Amygdala (tissue), 56 donors: ENCODE results near the gene WDR43.

Experiments
- DNase-seq, 56 donors: peaks; one replicate each; lab custom pipeline; 2025; lab: John Stamatoyannopoulos, UW

The WDR43 gene

GRCh38 chr2:28908172-28908571, 13.7 kb downstream of the WDR43 start:
- no peak for DNase-seq

DNA sequence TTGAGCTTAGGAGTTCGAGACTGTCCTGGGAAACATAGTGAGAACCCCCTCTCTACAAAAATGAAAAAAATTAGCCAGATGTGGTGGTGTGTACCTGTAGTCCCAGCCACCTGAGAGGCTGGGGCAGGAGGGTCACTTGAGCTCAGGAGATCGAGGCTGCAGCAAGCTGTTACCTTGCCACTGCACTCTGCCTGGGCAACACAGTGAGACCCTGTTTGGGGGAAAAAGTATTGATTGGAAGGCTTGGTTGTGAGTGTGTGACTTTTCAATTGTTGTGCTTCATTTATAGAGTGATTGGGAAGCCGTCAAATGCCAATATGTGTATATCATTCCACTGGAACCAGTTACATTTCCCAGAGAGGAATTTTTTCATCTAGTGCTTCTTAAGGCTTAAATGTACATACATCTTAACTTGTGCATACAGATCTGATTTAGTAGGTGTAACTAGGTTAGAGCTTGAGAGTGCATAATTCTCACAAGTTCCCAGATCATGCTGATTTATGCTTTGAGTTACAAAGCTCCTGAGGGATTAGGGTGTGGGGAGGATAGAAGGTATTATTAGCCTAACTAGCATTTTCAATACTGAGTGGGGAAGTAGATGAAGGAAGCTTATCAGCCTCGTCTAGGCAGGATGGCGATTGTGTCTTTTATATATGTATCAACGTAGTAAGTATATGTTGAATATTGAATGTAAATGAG, 15.3 kb downstream of the WDR43 start:
- DNase-seq, result no peak

DNA sequence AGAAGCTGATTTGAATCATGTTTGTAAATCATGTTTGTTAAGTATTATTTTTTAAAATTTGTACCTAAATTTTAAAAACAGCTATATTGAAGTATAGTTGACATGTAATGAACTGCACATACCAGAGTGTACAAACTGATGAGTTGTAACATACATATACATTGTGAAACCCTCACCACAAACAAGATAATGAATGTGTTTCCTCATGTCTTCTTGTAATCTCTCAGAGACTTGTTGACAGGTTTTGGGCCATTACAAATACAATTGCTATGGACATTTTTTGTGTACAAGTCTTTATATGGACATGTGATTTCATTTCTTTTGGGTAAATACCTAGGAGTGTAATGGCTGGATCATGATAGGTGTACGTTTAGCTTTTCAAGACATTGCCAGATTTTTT, 21.5 kb downstream of the WDR43 start:
- DNase-seq, result no peak

GRCh38 chr2:28926847-28927246, 32.4 kb downstream of the WDR43 start:
- DNase-seq, result no peak

- DNase-seq, result no peak
Measured at GRCh38 chr2:28927469-28927868, 33.0 kb downstream of the WDR43 start.

DNA sequence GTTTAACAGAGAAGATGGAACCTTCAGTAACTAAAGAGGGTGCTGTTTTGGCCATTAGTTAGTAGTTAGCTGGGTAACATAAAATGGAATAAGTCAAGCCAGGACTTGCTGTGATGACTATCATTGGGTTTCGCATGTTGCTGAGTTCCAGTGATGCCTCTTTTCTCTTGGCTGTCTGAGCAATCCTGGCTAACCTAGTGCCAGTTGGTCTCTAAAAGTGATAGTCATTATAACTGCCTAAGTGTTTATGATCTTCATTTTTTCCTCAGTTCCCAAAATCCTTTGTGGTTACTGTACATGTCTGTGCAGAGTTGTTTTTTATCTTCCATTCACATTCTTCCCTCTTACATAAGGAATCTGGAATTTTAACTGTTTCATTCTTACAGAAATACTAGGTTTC, 33.4 kb downstream of the WDR43 start:
- no peak for DNase-seq

DNA sequence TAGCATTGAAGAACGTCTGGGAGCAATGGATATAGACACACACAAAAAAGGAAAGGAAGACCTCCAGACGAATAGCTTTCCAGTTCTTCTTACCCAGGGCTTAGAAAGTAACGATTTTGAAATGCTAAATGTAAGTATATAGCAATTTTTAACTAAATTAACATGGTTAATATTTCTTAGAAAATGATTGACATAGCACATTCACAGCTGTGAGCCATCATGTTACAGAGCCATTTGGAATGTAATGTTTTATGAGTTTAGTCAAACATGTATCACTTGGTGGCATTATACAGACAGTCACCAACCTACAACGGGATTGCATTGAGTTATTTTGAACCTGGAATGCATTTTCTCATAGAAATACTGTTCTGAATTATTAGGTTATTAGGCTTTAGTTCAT, 35.1 kb downstream of the WDR43 start:
- no peak for DNase-seq

DNA sequence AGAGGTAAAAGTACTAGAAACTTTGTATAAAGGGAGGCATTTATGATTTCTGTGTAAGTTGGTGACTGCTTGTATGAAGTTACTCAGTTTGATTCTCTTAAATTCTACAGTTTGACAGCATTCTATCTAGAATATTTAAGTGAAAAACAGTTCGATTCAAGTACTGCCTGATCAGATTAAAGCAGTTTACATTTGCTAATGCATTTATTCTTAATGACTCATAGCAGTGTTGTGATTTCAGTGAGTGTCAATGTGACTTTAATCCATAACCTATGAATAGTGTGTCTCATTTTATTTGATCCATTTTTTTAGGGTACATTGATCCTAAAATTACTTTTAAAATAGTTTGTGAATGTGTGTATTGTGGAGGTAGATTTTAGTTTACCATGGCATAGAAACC, 35.7 kb downstream of the WDR43 start:
- no peak for DNase-seq

DNA sequence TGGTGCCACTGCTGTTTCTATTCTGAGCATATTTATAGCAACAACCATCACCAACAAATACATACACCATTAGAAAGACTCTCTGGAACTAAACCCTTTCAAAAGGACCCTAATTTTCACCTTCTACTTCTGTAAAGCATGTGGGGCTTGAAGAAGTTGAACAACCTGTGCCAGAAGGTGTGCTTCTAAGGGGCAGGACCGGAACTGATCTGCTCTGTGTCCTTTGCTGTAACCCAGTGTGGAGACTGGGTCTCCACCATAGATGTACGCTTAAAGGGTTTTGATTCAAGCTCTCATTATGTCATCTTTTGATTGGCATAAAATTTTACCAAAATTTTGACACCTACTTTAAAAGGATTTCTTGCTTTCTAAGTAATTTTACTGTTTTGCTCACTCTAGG, 40.3 kb downstream of the WDR43 start:
- DNase-seq, result no peak

DNA sequence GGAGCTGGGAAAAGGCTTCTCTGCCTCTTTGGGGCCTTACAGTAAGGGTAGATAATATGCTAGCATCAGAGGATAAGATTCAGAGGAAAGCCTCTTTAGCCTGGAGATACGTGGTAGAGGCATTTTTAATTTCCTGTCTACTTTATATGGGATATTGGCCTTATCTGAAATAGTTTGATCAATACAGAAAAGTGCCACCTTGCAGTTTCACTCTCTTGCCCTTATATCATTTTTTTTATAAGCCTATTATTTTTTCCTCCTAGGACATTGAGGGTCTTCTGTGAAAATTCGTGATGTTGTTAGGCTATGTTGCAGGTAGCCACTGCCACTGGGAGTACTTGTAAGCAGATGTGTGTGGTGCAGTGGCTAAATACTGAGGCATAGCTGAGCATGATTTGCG, 46.5 kb downstream of the WDR43 start:
- no peak for DNase-seq

DNA sequence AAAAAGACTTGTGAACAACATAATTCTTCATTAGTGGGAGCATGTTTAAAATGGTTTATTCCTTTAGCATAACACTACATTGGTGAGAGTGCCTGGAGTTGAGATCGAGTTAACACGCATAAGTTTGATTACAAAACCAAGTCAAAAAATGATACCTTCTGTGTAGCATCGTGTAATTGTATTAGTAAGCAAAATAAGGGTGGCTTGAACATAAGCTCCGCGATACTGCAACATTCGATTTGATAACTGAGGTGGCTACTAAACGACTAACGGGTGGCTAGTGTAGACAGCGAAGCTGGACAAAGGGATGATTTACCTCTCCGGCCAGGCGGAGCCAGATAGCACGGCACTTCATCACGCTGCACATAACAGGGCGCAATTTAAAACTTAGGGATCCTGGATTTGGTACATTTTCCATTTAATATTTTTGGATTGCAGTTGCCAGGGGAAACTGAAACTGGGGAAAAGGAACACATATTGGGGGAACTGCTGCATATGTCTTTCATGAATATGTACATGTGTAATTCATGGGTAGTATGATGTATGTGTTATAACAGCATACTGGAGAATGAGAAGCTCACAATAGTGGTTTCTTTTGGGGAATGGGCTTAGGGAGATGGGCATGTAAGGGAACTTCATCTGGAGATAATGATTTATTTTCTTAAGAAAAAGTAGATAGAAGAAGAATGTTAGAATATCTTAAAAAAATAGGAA, 50.2 kb downstream of the WDR43 start:
- DNase-seq, result no peak

DNA sequence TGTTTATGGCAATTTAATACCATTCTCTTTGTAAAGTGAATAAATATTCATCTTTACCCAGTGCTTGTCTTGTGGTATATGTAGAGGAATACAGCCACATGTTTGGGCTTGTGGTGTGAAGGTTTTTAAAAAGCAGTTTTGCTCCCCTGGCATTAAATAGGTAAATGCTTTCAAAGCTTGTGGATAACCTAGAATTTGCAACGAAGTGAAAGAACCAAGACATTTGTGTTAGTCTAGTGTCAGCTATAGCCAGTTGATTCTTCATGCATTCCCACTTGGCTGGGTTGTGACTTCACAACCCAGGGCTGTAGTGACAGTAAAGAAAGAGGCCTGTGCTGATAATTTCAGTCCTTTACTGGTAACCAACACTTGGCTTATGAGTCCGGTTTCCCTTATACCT, 53.7 kb downstream of the WDR43 start:
- no peak for DNase-seq

DNA sequence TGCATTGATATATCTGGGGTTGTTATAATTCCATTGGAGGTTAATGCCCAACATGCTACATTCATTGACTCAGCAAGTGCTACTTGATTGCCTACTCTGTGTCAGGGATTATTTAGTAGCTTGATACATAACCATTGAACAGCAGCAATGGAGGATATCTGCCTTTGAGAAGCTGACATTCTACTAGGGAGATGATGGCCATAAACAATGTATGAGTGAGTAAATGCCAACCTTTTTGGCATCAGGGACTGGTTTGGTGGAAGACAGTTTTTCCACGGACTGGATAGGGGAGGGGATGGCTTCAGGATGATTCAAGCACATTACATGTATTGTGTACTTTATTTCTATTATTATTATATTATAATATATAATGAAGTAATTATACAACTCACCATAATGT, 54.7 kb downstream of the WDR43 start:
- DNase-seq, result no peak

- no peak for DNase-seq
Measured at GRCh38 chr2:28949617-28950305, 55.3 kb downstream of the WDR43 start.

GRCh38 chr2:28950941-28951630, 56.6 kb downstream of the WDR43 start:
- DNase-seq, result no peak

DNA sequence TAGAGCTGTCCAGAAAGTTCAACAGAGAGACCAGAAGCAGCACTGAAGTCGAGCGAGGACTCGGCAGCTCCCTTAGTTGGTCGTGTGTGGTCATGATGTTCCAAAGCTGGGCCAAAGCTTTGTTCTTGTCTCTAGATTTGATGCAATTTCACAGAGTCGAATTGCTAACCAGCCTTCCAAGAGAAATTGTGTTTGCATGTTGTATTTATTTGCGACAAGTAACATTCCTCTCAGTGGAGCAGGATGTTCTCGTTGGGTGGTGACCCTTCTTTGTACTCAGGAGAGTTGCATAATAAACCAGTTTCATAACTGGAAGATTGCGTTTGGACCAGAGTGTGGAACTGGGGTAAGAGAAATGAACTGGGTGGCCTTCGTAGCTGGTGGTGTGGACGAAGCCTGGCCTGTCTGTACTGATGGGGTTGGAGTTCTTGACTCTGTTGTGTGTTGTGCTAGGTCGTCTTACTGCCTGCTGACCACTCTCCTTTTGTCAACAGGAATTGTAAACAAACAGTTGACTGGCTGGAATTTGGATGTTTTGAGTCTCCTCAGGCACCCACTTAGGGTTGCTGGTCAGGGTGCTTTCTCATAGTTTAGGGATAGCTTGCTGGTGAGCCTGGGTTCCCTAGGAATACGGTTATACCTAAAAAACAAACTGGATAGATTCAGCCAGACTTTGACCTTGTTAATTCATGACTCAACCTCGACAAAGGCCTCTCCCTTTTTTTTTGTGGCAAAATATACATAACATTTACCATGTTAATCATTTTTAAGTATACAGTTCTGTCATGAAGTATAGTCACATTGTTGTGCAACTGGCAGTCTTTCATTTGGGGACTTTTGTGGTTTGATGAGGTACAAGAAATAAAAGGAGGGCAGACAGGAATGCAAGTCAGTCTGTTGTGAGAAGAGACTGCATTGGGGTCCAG, 57.7 kb downstream of the WDR43 start:
- DNase-seq, result no peak

DNA sequence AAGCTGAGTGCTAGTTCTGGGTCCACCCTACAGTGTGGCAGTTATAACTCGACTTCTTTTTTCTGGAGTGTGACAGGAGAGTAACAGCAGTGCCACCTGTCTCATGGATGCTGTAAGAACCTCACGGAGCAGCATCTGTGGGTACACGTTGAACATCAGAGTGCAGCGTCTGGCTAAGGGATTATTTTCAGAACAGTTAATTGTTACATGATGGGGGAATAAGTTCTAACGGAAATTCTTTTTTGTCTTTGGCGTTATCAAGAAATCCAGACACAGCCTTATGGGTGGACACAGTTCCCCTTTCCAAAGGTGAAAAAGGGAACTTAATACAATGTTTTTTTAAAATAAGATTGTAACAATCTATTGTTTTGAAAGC, 58.4 kb downstream of the WDR43 start:
- peak in 1 of 56 donors; percentile 21 for DNase-seq

DNA sequence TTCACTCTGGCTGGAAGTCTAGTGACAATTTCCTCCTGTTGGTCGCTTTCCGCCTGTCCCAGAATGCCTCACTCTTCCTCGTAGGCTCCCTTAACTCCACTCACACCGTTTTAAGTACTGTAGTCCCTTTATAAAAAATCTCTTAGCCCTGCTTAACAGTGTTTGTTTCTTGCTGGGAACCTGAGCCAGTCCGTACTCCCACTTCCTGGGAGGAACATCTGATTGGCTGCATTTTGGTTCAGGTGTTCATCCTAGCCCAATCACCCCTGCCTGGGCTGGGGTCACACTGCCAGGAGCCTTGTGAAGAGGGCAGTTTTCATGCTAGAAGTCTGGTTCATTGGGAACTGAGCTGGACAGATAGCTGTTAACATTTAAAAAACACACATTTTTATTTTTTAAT, 61.0 kb downstream of the WDR43 start:
- no peak for DNase-seq

GRCh38 chr2:28956415-28956826, 62.0 kb downstream of the WDR43 start:
- DNase-seq, result peak in 8 of 56 donors; percentile 5 to 53 (median 26)

DNA sequence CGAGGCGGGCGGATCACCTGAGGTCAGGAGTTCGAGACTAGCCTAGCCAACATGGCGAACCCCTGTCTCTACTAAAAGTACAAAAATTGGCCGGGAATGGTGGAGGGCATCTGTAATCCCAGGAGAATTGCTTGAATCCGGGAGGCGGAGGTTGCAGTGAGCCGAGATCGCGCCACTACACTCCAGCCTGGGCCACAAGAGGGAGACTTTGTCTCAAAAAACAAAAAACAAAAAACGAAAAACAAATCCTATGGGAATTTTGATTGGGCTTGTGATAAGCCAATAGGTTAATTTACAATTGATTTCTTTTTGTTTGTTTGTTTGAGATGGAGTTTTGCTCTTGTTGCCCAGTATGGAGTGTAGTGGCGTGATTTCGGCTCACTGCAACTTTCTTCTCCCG, 62.4 kb downstream of the WDR43 start:
- peak in 5 of 56 donors; percentile 12 to 62 (median 32) for DNase-seq
